ENCODE data around the gene MYO18B. TPM values are rescaled to one million over a fixed set of nuclear protein-coding genes. Genes with fewer than 3 reads are reported as not detected.

MYO18B gene
- total RNA-seq, 6 experiments from 2014 or later = 0.04 to 0.56 (median 0.07) TPM; not detected in 1

GRCh38 chr22:25997886-25998775 lies 256.1 kb downstream of the MYO18B start:
- no peak for TF ChIP-seq POLR2A (IDR thresholded peaks at IDR 0.05)
- H3K27me3 ChIP-seq = no peaks in the 10 kb centered on the region

DNA sequence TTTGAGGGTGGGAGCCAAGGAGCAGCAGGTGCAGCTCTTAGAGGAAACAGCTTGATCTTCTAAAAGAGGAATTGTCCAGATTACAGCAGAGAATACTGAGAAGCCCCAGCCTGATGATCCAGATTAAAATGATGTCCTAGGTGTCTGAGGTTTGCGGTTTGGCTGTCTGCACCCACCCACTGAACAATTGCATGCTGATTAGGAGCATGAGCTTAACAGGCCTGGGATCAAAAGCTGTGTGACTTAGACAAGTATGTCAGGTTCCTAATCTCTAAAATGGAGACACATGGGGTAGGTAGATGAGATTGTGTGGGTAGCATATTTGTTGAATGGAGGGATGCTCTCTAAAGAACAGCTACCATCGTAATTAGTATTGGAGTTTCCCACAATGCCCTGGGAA lies 260.5 kb downstream of the MYO18B start:
- TF ChIP-seq POLR2A (IDR thresholded peaks at IDR 0.05) (no peak), CTCF (IDR thresholded peaks at IDR 0.05) (no peak)
- whole genome bisulfite sequencing (ENCODE audit: insufficient coverage, low coverage, low lambda C conversion rate, missing lambda C conversion rate) = 26% methylated on average over 2 of the region's 2 CpGs
- no peak overlapping the region for H3K27ac ChIP-seq

More at GRCh38 chr22:25997886-25998775, 256.1 kb downstream of the MYO18B start:
- H3K4me3 ChIP-seq = no peak overlapping the region
- no peaks in the 10 kb centered on the region for H3K9me3 ChIP-seq
- intact Hi-C loops (cut with DNase I) = no loop called here
- no peak overlapping the region for H3K27ac ChIP-seq
- WGBS (ENCODE audit: insufficient coverage, low coverage, low lambda C conversion rate, missing lambda C conversion rate) = 39% methylated on average over 10 of the region's 11 CpGs
- no peaks in the 10 kb centered on the region for H3K4me1 ChIP-seq
- DNase-seq = no peak
- ATAC-seq = no peak
- no peaks in the 10 kb centered on the region for H3K36me3 ChIP-seq

GRCh38 chr22:26004477-26004876 lies 262.5 kb downstream of the MYO18B start:
- 40% methylated on average over 2 of the region's 4 CpGs for WGBS (ENCODE audit: insufficient coverage, low coverage, low lambda C conversion rate, missing lambda C conversion rate)
- Histone ChIP-seq H3K27ac (no peak overlapping the region), H3K9me3 (no peaks in the 10 kb centered on the region), H3K27me3 (no peaks in the 10 kb centered on the region), H3K4me1 (no peaks in the 10 kb centered on the region), H3K4me3 (no peak overlapping the region), H3K36me3 (no peaks in the 10 kb centered on the region)
- no peak for ATAC-seq
- DNase-seq = no peak
- no peak for TF ChIP-seq CTCF (IDR thresholded peaks at IDR 0.05)
- no peak for TF ChIP-seq POLR2A (IDR thresholded peaks at IDR 0.05)
- intact Hi-C loops (cut with DNase I) = no loop called here

More for the DNA sequence above, 260.5 kb downstream of the MYO18B start:
- Histone ChIP-seq H3K27me3 (no peaks in the 10 kb centered on the region), H3K36me3 (no peaks in the 10 kb centered on the region), H3K4me3 (no peak overlapping the region), H3K9me3 (no peaks in the 10 kb centered on the region), H3K4me1 (no peaks in the 10 kb centered on the region)
- no peak for ATAC-seq
- no peak for DNase-seq
- intact Hi-C loops (cut with DNase I) = no loop called here

DNA sequence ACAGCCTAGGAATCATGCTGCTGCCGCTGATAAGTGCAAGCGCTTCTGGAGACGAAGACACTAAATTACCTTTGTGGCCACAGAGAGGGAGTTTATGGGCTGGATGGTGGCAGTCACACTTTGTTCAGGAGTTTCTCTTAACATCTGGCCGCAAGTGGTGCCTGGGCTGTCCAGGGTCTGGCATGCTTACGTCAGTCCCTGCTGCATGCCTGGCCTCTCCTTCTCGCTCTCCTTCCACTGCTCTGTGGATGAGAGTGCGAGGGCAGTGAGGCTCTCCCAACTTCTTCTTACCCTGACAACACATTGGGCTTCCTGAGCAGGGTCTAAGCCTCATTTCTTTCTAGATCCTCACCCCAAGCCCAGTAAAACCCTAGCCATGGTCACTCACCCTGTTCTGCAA lies 266.6 kb downstream of the MYO18B start:
- no peak overlapping the region for H3K27ac ChIP-seq
- H3K27me3 ChIP-seq = no peaks in the 10 kb centered on the region
- WGBS (ENCODE audit: insufficient coverage, low coverage, low lambda C conversion rate, missing lambda C conversion rate) = 60% methylated on average over 5 of the region's 7 CpGs
- H3K4me1 ChIP-seq = no peaks in the 10 kb centered on the region
- no peak for DNase-seq
- H3K9me3 ChIP-seq = no peaks in the 10 kb centered on the region
- no peak for TF ChIP-seq CTCF (IDR thresholded peaks at IDR 0.05)
- TF ChIP-seq POLR2A (IDR thresholded peaks at IDR 0.05) = no peak
- H3K36me3 ChIP-seq = no peaks in the 10 kb centered on the region
- no peak overlapping the region for H3K4me3 ChIP-seq
- ATAC-seq = no peak
- intact Hi-C loops (cut with DNase I) = no loop called here

DNA sequence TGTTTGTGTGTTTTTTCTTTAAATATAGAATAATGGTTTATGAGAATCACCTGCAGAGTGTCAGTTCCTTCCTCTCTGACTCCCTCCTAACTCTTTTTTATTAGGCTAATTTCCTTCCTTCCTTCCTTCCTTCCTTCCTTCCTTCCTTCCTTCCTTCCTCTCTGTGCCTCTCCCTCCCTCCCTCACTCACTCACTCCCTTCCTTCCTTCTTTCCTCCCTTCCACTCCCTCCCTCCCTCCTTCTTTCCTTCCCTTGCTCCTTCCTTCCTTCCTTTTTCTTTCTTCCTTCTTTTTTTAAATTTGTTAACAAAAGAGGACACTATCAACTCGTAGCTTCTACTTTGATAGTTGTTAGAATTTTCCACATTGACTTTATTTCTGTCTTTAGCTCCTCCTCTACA lies 274.9 kb downstream of the MYO18B start:
- Histone ChIP-seq H3K36me3 (no peaks in the 10 kb centered on the region), H3K9me3 (no peaks in the 10 kb centered on the region), H3K4me3 (no peak overlapping the region), H3K4me1 (no peaks in the 10 kb centered on the region), H3K27me3 (no peaks in the 10 kb centered on the region), H3K27ac (no peak overlapping the region)
- TF ChIP-seq POLR2A (IDR thresholded peaks at IDR 0.05) (no peak), CTCF (IDR thresholded peaks at IDR 0.05) (no peak)
- ATAC-seq = no peak
- DNase-seq = no peak
- 11% methylated on average over 1 of the region's 1 CpG for WGBS (ENCODE audit: insufficient coverage, low coverage, low lambda C conversion rate, missing lambda C conversion rate)
- intact Hi-C loops (cut with DNase I) = no loop called here

Data from right lobe of liver (tissue), 6 donors.